Measurements from ENCODE around the gene PDS5A. TPM values are rescaled to one million over a fixed set of nuclear protein-coding genes. Genes with fewer than 3 reads are reported as not detected.
"Not testable (repeated sequence)": the region's sequence is repeated elsewhere in the genome, so short reads cannot be mapped to it uniquely, and the experiment has no call there.

Gene PDS5A
- total and polyA plus RNA-seq, 9 donors = 26.9 to 42.1 (median 32.8) TPM

- not testable (repeated sequence) for H3K27ac ChIP-seq (ENCODE audit: low read length); H3K4me1 ChIP-seq (ENCODE audit: control insufficient read depth, insufficient read depth, low read length); DNase-seq; H3K4me3 ChIP-seq (ENCODE audit: low read length); H3K27me3 ChIP-seq (ENCODE audit: control insufficient read depth, insufficient read depth, low read length); H3K9me3 ChIP-seq (replicated peaks; ENCODE audit: control insufficient read depth, low read depth, low read length); H3K36me3 ChIP-seq (ENCODE audit: control insufficient read depth, insufficient read depth, low read length)
- WGBS (ENCODE audit: insufficient coverage) = no CpG with 5 or more reads among the region's 2 CpGs
Observed at GRCh38 chr4:39781988-39782387, 195.7 kb downstream of the PDS5A start.

Other genes starting within 250 kb of the PDS5A start
- gene N4BP2, start 78.9 kb upstream of the PDS5A start, total RNA-seq = 18.9 TPM
- 10 to 100 TPM in 7 of 8 donors, 1 to 10 TPM in 1; 6.0 to 16.9 (median 12.2) TPM for gene N4BP2, start 78.9 kb upstream of the PDS5A start, polyA plus RNA-seq (ENCODE audit: insufficient read depth in 1 of 8, insufficient read length in 8 of 8, low replicate concordance in 1 of 8)
- gene RHOH, start 219.1 kb upstream of the PDS5A start, total RNA-seq = 0.18 TPM
- under 1 TPM; 0.10 to 0.87 (median 0.32) TPM for gene RHOH, start 219.1 kb upstream of the PDS5A start, polyA plus RNA-seq (ENCODE audit: insufficient read depth in 1 of 8, insufficient read length in 8 of 8, low replicate concordance in 1 of 8)